ENCODE results near the gene PCNA.
A peak's percentile ranks its signal among the peaks of the same experiment; 100 is the strongest.

PCNA gene

DNA sequence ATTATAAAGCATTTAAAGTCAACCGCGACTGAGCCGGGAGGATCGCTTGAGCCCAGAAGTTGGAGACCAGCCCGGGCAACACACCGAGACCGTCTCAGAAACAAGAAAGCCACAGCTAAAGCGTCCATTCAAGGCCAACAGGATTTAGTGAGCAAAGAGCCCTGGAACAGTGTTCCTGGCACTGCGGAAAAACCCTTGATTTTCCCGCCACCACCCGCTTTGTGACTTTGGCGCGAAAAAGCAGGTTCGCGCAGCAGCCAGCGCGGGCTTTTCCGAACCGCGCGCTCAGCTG, 669 bp downstream of the PCNA start:
- TF ChIP-seq CTCF (conservative IDR thresholded peaks at IDR 0.05; ENCODE audit: low read length) = no peak
- peak overlapping the region; percentile 97 for H3K4me3 ChIP-seq (ENCODE audit: low read length, poor library complexity, severe bottlenecking)
- peaks cover 44% of the 10 kb centered on the region for H3K4me1 ChIP-seq (ENCODE audit: insufficient read depth, low read length, poor library complexity, severe bottlenecking)
- H3K9me3 ChIP-seq (ENCODE audit: insufficient read depth, low read depth, low read length) = no peaks in the 10 kb centered on the region
- peaks cover 68% of the 10 kb centered on the region for H3K79me2 ChIP-seq (ENCODE audit: insufficient read depth, low read length)
- H3K4me2 ChIP-seq (ENCODE audit: low read depth, low read length, poor library complexity, severe bottlenecking) = peak overlapping the region; percentile 97
- peaks cover 48% of the 10 kb centered on the region for H3K36me3 ChIP-seq (ENCODE audit: insufficient read depth, low read length)
- no peaks in the 10 kb centered on the region for H3K9me2 ChIP-seq (replicated peaks; ENCODE audit: low read depth, low read length)
- no peak overlapping the region for H2AFZ ChIP-seq (ENCODE audit: low read length)
- H3F3A ChIP-seq (ENCODE audit: low read depth) = peaks cover 13% of the 10 kb centered on the region
- peak overlapping the region; percentile 99 for H3K9ac ChIP-seq (ENCODE audit: low read depth, low read length, poor library complexity, severe bottlenecking)
- H3K27me3 ChIP-seq (ENCODE audit: insufficient read depth, low read length, poor library complexity, severe bottlenecking) = peaks cover 10% of the 10 kb centered on the region
- peaks cover 56% of the 10 kb centered on the region for H4K20me1 ChIP-seq (ENCODE audit: insufficient read depth, low read length, poor library complexity, severe bottlenecking)

DNA sequence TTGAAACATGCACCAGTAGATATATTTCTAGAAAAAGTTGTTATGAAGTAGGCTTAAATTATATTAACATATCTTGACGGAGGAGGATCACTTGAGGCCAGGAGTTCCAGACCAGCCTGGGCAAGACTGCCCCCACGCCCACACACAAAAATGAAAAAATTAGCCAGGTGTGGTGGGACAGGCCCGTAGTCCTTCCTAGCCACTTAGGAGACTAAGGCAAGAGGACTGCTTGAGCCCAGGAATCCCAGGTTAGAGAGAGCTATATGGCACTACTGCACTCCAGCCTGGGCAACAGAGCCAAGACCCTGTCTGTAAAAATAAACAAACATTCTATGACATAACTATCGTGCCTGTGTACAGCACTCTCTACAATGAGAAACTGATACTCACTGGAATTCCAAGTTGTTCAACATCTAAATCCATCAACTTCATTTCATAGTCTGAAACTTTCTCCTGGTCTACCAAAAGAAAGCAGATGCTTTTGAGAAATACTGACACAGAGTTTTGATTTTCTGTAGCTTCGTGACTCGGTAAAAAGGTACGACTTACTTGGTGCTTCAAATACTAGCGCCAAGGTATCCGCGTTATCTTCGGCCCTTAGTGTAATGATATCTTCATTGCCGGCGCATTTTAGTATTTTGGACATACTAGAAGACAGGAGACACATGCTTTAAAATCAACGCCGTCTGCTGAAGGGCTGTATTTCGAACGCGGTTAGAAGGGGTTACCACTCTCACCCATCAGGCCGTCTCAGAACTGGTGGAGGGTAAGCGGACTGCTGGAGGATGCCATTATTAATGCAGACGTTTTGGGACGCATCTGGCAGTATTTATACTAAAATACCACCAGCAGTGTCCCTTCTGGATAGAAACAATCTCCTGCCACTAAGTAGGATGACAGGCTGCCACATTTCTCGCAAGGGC, 1.3 kb downstream of the PCNA start:
- H3K4me3 ChIP-seq (ENCODE audit: low read length, poor library complexity, severe bottlenecking) = peak overlapping the region; percentile 97
- peaks cover 18% of the 10 kb centered on the region for H3F3A ChIP-seq (ENCODE audit: low read depth)
- no peak overlapping the region for H2AFZ ChIP-seq (ENCODE audit: low read length)
- H3K79me2 ChIP-seq (ENCODE audit: insufficient read depth, low read length) = peaks cover 73% of the 10 kb centered on the region
- TF ChIP-seq CTCF (conservative IDR thresholded peaks at IDR 0.05; ENCODE audit: low read length) (no peak), EZH2phosphoT487 (IDR thresholded peaks at IDR 0.05; ENCODE audit: borderline replicate concordance) (no peak)
- H3K36me3 ChIP-seq (ENCODE audit: insufficient read depth, low read length) = peaks cover 54% of the 10 kb centered on the region
- H3K9me3 ChIP-seq (ENCODE audit: insufficient read depth, low read depth, low read length) = no peaks in the 10 kb centered on the region
- peak overlapping the region; percentile 97 for H3K4me2 ChIP-seq (ENCODE audit: low read depth, low read length, poor library complexity, severe bottlenecking)
- H3K4me1 ChIP-seq (ENCODE audit: insufficient read depth, low read length, poor library complexity, severe bottlenecking) = peaks cover 44% of the 10 kb centered on the region
- peaks cover 10% of the 10 kb centered on the region for H3K27me3 ChIP-seq (ENCODE audit: insufficient read depth, low read length, poor library complexity, severe bottlenecking)
- no peaks in the 10 kb centered on the region for H3K9me2 ChIP-seq (replicated peaks; ENCODE audit: low read depth, low read length)
- peak overlapping the region; percentile 99 for H3K9ac ChIP-seq (ENCODE audit: low read depth, low read length, poor library complexity, severe bottlenecking)
- peaks cover 60% of the 10 kb centered on the region for H4K20me1 ChIP-seq (ENCODE audit: insufficient read depth, low read length, poor library complexity, severe bottlenecking)

- TF ChIP-seq EZH2phosphoT487 (IDR thresholded peaks at IDR 0.05; ENCODE audit: borderline replicate concordance) = no peak
- no peak for TF ChIP-seq CTCF (conservative IDR thresholded peaks at IDR 0.05; ENCODE audit: low read length)
- Histone ChIP-seq H4K20me1 (ENCODE audit: insufficient read depth, low read length, poor library complexity, severe bottlenecking) (peaks cover 62% of the 10 kb centered on the region), H2AFZ (ENCODE audit: low read length) (no peak overlapping the region), H3K79me2 (ENCODE audit: insufficient read depth, low read length) (peaks cover 83% of the 10 kb centered on the region), H3K4me1 (ENCODE audit: insufficient read depth, low read length, poor library complexity, severe bottlenecking) (peaks cover 44% of the 10 kb centered on the region), H3K4me3 (ENCODE audit: low read length, poor library complexity, severe bottlenecking) (peak overlapping the region; percentile 97), H3K9me2 (replicated peaks; ENCODE audit: low read depth, low read length) (no peaks in the 10 kb centered on the region), H3K9me3 (ENCODE audit: insufficient read depth, low read depth, low read length) (no peaks in the 10 kb centered on the region), H3F3A (ENCODE audit: low read depth) (peaks cover 22% of the 10 kb centered on the region), H3K36me3 (ENCODE audit: insufficient read depth, low read length) (peaks cover 56% of the 10 kb centered on the region), H3K4me2 (ENCODE audit: low read depth, low read length, poor library complexity, severe bottlenecking) (peak overlapping the region; percentile 97), H3K9ac (ENCODE audit: low read depth, low read length, poor library complexity, severe bottlenecking) (peak overlapping the region; percentile 99), H3K27me3 (ENCODE audit: insufficient read depth, low read length, poor library complexity, severe bottlenecking) (peaks cover 10% of the 10 kb centered on the region)
Observed at GRCh38 chr20:5116875-5117274, 2.9 kb downstream of the PCNA start.

Measured in Loucy (cell line).